ENCODE results near the gene CCT6B. TPM values are rescaled to one million over a fixed set of nuclear protein-coding genes. Genes with fewer than 3 reads are reported as not detected.
"Not testable (repeated sequence)": the region's sequence is repeated elsewhere in the genome, so short reads cannot be mapped to it uniquely, and the experiment has no call there.

Gene CCT6B
- 0.52 and 0.94 TPM in 2 replicates for total RNA-seq (2014; rRNA removed; shearing (Covaris generic))
- 0.08 and 0.51 TPM in 2 replicates for polyA plus RNA-seq (2014; cell fraction: nucleus; rRNA removed)

GRCh38 chr17:34961093-34961911 lies at the start of gene CCT6B, which contains the start of gene ZNF830:
CCT6B (minus strand) TSS chr17:34961460; CDS start chr17:34961393, 67 bp downstream.
ZNF830 (plus strand) TSS chr17:34961540; CDS start chr17:34961567, 27 bp downstream.
- DNase-seq (ENCODE audit: extremely low read depth, low read depth) = peak; percentile 94

- no peak for DNase-seq (ENCODE audit: extremely low read depth, low read depth)
These were observed 48.8 kb upstream of the CCT6B start for GRCh38 chr17:35010093-35010492.

GRCh38 chr17:35006961-35007360 lies 45.7 kb upstream of the CCT6B start:
- no peak for DNase-seq (ENCODE audit: extremely low read depth, low read depth)

GRCh38 chr17:35006345-35006744 lies 45.1 kb upstream of the CCT6B start:
- DNase-seq (ENCODE audit: extremely low read depth, low read depth) = no peak

GRCh38 chr17:35003778-35004177 lies 42.5 kb upstream of the CCT6B start:
- DNase-seq (ENCODE audit: extremely low read depth, low read depth) = no peak

- DNase-seq (ENCODE audit: extremely low read depth, low read depth) = no peak
These were observed 41.8 kb upstream of the CCT6B start for GRCh38 chr17:35002876-35003551.

- DNase-seq (ENCODE audit: extremely low read depth, low read depth) = no peak
These were observed 40.3 kb upstream of the CCT6B start for GRCh38 chr17:35001549-35001948.

GRCh38 chr17:35000965-35001364 lies 39.7 kb upstream of the CCT6B start:
- not testable (repeated sequence) for DNase-seq (ENCODE audit: extremely low read depth, low read depth)

GRCh38 chr17:34999456-34999855 lies 38.2 kb upstream of the CCT6B start:
- DNase-seq (ENCODE audit: extremely low read depth, low read depth) = no peak

- DNase-seq (ENCODE audit: extremely low read depth, low read depth) = peak; percentile 69
These were observed 36.9 kb upstream of the CCT6B start for GRCh38 chr17:34998205-34998604.

GRCh38 chr17:34997355-34997862 lies 36.1 kb upstream of the CCT6B start:
- no peak for DNase-seq (ENCODE audit: extremely low read depth, low read depth)

- DNase-seq (ENCODE audit: extremely low read depth, low read depth) = no peak
These were observed 35.4 kb upstream of the CCT6B start for GRCh38 chr17:34996422-34997285.

GRCh38 chr17:34993031-34993430 lies 31.8 kb upstream of the CCT6B start:
- no peak for DNase-seq (ENCODE audit: extremely low read depth, low read depth)

GRCh38 chr17:34991606-34992005 lies 30.3 kb upstream of the CCT6B start:
- no peak for DNase-seq (ENCODE audit: extremely low read depth, low read depth)

- no peak for DNase-seq (ENCODE audit: extremely low read depth, low read depth)
These were observed 29.7 kb upstream of the CCT6B start for GRCh38 chr17:34990921-34991365.

- no peak for DNase-seq (ENCODE audit: extremely low read depth, low read depth)
These were observed 28.2 kb upstream of the CCT6B start for GRCh38 chr17:34989473-34989872.

- no peak for DNase-seq (ENCODE audit: extremely low read depth, low read depth)
These were observed 27.4 kb upstream of the CCT6B start for GRCh38 chr17:34988644-34989043.

GRCh38 chr17:34987232-34987631 lies 26.0 kb upstream of the CCT6B start:
- no peak for DNase-seq (ENCODE audit: extremely low read depth, low read depth)

- DNase-seq (ENCODE audit: extremely low read depth, low read depth) = no peak
These were observed 20.4 kb upstream of the CCT6B start for GRCh38 chr17:34981538-34982241.
